ENCODE results near the gene PCDHB10. TPM values are rescaled to one million over a fixed set of nuclear protein-coding genes. Genes with fewer than 3 reads are reported as not detected.

Gene PCDHB10
- 0.08 TPM in 1 of 2 replicates, not detected in the other for total RNA-seq (2014; rRNA removed; shearing (Covaris generic))
- total RNA-seq (2022), result not detected in 2 replicates
- Bru-seq, nascent RNA, result not detected
- not detected for BruChase-seq, experiment 1, labeled RNA remaining after a 6-hour chase
- not detected for BruChase-seq, experiment 2, labeled RNA remaining after a 2-hour chase
- long read RNA-seq, result 0 reads

- peak; percentile 34 for DNase-seq (ENCODE audit: low spot score)
- Histone ChIP-seq H3K27ac (ENCODE audit: low read depth, low read length, poor library complexity, severe bottlenecking) (no peak within 1 kb of the TSS), H3K9me2 (ENCODE audit: insufficient read depth, low read length) (no peaks in the 10 kb centered on the region), H3K9me3 (ENCODE audit: low read length) (peaks cover 9% of the 10 kb centered on the region), H3K4me3 (ENCODE audit: low read depth, low read length, poor library complexity, severe bottlenecking) (no peak within 1 kb of the TSS), H4K20me1 (ENCODE audit: insufficient read depth, low read length) (no peaks in the 10 kb centered on the region), H3K36me3 (ENCODE audit: insufficient read depth, low read length) (no peaks in the 10 kb centered on the region), H3K4me2 (ENCODE audit: low read length) (no peak within 1 kb of the TSS), H2AFZ (ENCODE audit: low read length) (no peak within 1 kb of the TSS), H3K4me1 (ENCODE audit: insufficient read depth, low read length, poor library complexity, severe bottlenecking) (no peaks in the 10 kb centered on the region), H3K79me2 (ENCODE audit: insufficient read depth, low read depth, low read length) (no peaks in the 10 kb centered on the region)
- no TSS peak for BruUV-seq (replicated peaks)
- TF ChIP-seq EZH2phosphoT487 (IDR thresholded peaks at IDR 0.05; ENCODE audit: borderline replicate concordance, low read depth, low read length) (no peak), CTCF (conservative IDR thresholded peaks at IDR 0.05; ENCODE audit: low read length) (peak; percentile 86)
- ChIA-PET CTCF (ENCODE audit: unreplicated experiment) (interaction anchor here (0.5 kb wide), 1 partner anchor 1073 kb away, joined by 4 read pairs; no protein-coding TSS in a partner anchor), POLR2A (no interaction called here)
- intact Hi-C loops (cut with micrococcal nuclease; ENCODE audit: unreplicated experiment), result loop anchor here (10.0 kb wide), 1 partner anchor 163 kb away; the partner anchor contains the start of genes PCDHGA4, PCDHGB1 and PCDHGB2
Observed at GRCh38 chr5:141192110-141192725, at the start of gene PCDHB10. Gene PCDHB10 (plus strand): TSS chr5:141192353. CDS start chr5:141192553, 200 bp downstream.

DNA sequence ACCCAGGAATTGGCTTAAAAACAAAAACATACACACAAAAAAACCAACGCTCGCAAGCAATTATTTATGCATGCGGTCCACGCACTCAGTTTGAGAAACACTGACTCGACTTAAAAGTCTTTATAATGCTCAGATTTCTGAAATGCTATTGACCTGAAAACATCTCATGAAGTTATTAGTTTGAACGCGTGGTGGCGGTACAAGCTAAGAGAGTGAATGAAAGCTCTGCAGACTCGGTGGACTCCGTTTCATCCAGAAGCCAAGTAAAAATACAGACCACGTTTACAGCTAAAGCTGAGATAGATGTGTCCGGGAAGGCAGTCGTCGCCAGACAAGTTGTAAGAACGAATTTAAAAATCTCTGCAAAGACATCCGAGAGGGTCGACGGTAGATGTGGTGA, 42.3 kb upstream of the PCDHB10 start, which contains the start of gene PCDHB6:
Gene PCDHB6, plus strand, starts transcription at position 246 of the 400 bp plus-strand sequence. CDS start 201 bp downstream, outside the sequence.
- Histone ChIP-seq H3K4me1 (ENCODE audit: insufficient read depth, low read length, poor library complexity, severe bottlenecking) (no peaks in the 10 kb centered on the region), H2AFZ (ENCODE audit: low read length) (no peak within 1 kb of the TSS), H3K79me2 (ENCODE audit: insufficient read depth, low read depth, low read length) (no peaks in the 10 kb centered on the region), H4K20me1 (ENCODE audit: insufficient read depth, low read length) (no peaks in the 10 kb centered on the region), H3K9me2 (ENCODE audit: insufficient read depth, low read length) (no peaks in the 10 kb centered on the region), H3K9me3 (ENCODE audit: low read length) (no peaks in the 10 kb centered on the region), H3K4me2 (ENCODE audit: low read length) (no peak within 1 kb of the TSS), H3K27ac (ENCODE audit: low read depth, low read length, poor library complexity, severe bottlenecking) (no peak within 1 kb of the TSS), H3K4me3 (ENCODE audit: low read depth, low read length, poor library complexity, severe bottlenecking) (no peak within 1 kb of the TSS), H3K36me3 (ENCODE audit: insufficient read depth, low read length) (no peaks in the 10 kb centered on the region)
- no peak for DNase-seq (ENCODE audit: low spot score)
- POLR2A ChIA-PET, result no interaction called here
- CTCF ChIA-PET (ENCODE audit: unreplicated experiment), result no interaction called here
- no peak for TF ChIP-seq EZH2phosphoT487 (IDR thresholded peaks at IDR 0.05; ENCODE audit: borderline replicate concordance, low read depth, low read length)
- TF ChIP-seq CTCF (conservative IDR thresholded peaks at IDR 0.05; ENCODE audit: low read length), result peak; percentile 53
- intact Hi-C loops (cut with micrococcal nuclease; ENCODE audit: unreplicated experiment), result no loop called here
- BruUV-seq (replicated peaks), result no TSS peak

Data from OCI-LY7 (cell line).